Measurements from ENCODE around the gene MALSU1. TPM values are rescaled to one million over a fixed set of nuclear protein-coding genes. Genes with fewer than 3 reads are reported as not detected.

MALSU1 gene
- total and polyA plus RNA-seq, 12 donors = 31.7 to 120 (median 76.2) TPM

- Histone ChIP-seq H3K4me1 (replicated peaks in 1 of 2) (no peaks in the 10 kb centered on the region), H3K27ac (no peak overlapping the region), H3K9me3 (replicated peaks in 1 of 3) (no peaks in the 10 kb centered on the region), H3K36me3 (replicated peaks in 1 of 2) (no peaks in the 10 kb centered on the region), H3K27me3 (no peaks in the 10 kb centered on the region), H3K4me3 (no peak overlapping the region)
- TF ChIP-seq POLR2A (IDR thresholded peaks at IDR 0.05) = no peak
- no peak for TF ChIP-seq CTCF (IDR thresholded peaks at IDR 0.05)
- intact Hi-C loops (cut with DNase I) = no loop called here
- 78 to 86% (median 80%) methylated on average over 6 of the region's 6 CpGs for WGBS, 4 donors
- no peak for DNase-seq
Measured at GRCh38 chr7:23345601-23346000, 46.5 kb downstream of the MALSU1 start.

- Histone ChIP-seq H3K27me3 (no peaks in the 10 kb centered on the region), H3K9me3 (replicated peaks in 1 of 3) (no peaks in the 10 kb centered on the region), H3K4me1 (replicated peaks in 1 of 2) (no peaks in the 10 kb centered on the region), H3K36me3 (replicated peaks in 1 of 2) (no peaks in the 10 kb centered on the region), H3K4me3 (no peak overlapping the region), H3K27ac (no peak overlapping the region)
- TF ChIP-seq POLR2A (IDR thresholded peaks at IDR 0.05) (no peak), CTCF (IDR thresholded peaks at IDR 0.05) (no peak)
- intact Hi-C loops (cut with DNase I) = no loop called here
- DNase-seq = no peak
- 57 to 83% (median 75%) methylated on average over 8 of the region's 8 CpGs for WGBS, 4 donors
Measured at GRCh38 chr7:23346316-23346715, 47.2 kb downstream of the MALSU1 start.

GRCh38 chr7:23347033-23347681 lies 48.0 kb downstream of the MALSU1 start:
- no peak for TF ChIP-seq POLR2A (IDR thresholded peaks at IDR 0.05)
- no peak for TF ChIP-seq CTCF (IDR thresholded peaks at IDR 0.05)

GRCh38 chr7:23347682-23348180 lies 48.6 kb downstream of the MALSU1 start:
- DNase-seq = no peak

More at GRCh38 chr7:23347033-23347681, 48.0 kb downstream of the MALSU1 start:
- intact Hi-C loops (cut with DNase I) = no loop called here
- Histone ChIP-seq H3K4me3 (no peak overlapping the region), H3K27me3 (no peaks in the 10 kb centered on the region), H3K36me3 (replicated peaks in 1 of 2) (no peaks in the 10 kb centered on the region), H3K27ac (no peak overlapping the region), H3K9me3 (replicated peaks in 1 of 3) (no peaks in the 10 kb centered on the region), H3K4me1 (replicated peaks in 1 of 2) (no peaks in the 10 kb centered on the region)
- 84 to 86% (median 85%) methylated on average over 9 of the region's 9 CpGs for WGBS, 4 donors
- DNase-seq = no peak

More at GRCh38 chr7:23347682-23348180, 48.6 kb downstream of the MALSU1 start:
- intact Hi-C loops (cut with DNase I) = no loop called here
- 70 to 78% (median 73%) methylated on average over 8 of the region's 8 CpGs for WGBS, 4 donors
- no peak overlapping the region for H3K4me3 ChIP-seq
- H3K27me3 ChIP-seq = no peaks in the 10 kb centered on the region
- H3K36me3 ChIP-seq (replicated peaks in 1 of 2) = no peaks in the 10 kb centered on the region
- TF ChIP-seq POLR2A (IDR thresholded peaks at IDR 0.05) = no peak
- TF ChIP-seq CTCF (IDR thresholded peaks at IDR 0.05) = no peak
- H3K4me1 ChIP-seq (replicated peaks in 1 of 2) = no peaks in the 10 kb centered on the region
- H3K27ac ChIP-seq = no peak overlapping the region
- H3K9me3 ChIP-seq (replicated peaks in 1 of 3) = no peaks in the 10 kb centered on the region
